ENCODE results near the gene MAT2B. TPM values are rescaled to one million over a fixed set of nuclear protein-coding genes. Genes with fewer than 3 reads are reported as not detected.

The MAT2B gene
- total and polyA plus RNA-seq, 2 of the 8 experiments (the other 6 are each of a cell fraction or from before 2014, with no cell fraction given) = 33.9 to 65.2 TPM

DNA sequence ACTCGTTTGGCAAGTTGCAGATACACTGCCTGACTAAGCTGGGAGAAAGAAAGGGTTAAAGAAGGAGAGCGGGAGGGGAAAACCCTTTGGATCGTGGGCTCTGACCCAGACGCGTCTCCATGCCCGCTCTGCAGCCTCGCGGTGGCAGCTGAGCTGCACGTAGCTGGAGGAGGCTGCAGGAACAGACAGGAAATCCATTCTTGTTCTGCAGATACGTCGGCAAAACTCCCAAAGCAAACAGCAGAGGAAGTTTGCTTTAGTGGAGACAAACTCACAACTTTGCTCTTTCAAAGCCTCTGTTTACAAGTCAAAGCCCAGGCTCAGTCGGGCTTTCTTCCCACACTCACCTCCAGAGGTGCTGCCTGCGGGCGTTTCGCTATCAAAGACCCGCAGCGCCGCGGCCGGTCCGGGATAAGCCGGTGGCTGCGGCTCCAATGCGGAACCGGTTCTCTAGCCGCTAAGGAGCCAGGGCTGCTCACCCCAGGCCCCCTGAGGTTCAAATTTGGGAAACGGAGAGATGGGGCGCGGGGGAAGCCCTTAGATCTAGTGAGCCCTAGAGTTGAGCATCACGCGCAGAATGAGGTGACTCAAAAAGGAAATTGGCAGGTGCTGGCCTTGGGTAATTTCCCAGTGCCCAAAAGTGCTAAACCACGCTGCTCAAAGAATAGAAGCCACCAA is 60.7 kb downstream of the MAT2B start:
- Histone ChIP-seq H4K91ac (replicated peaks; ENCODE audit: insufficient read length, low read length) (no peak overlapping the region), H3K27me3 (replicated peaks in 1 of 4; ENCODE audit: control insufficient read depth in 3 of 4, extremely low read depth in 1 of 4, insufficient read depth in 3 of 4, low read length in 3 of 4) (peaks cover 0 to 20% (median 14%) of the 10 kb centered on the region in 4 experiments; a peak in 4 of 7 replicates), H3K27ac (ENCODE audit: low read depth, low read length) (no peak overlapping the region), H2BK15ac (ENCODE audit: low read length) (no peak overlapping the region), H3K4me3 (ENCODE audit: extremely low read depth in 1 of 4, insufficient read depth in 2 of 4, low read depth in 3 of 4, low read length in 4 of 4) (peak overlapping the region; percentile 28 to 60 (median 52); a peak in 7 of 8 replicates), H2BK5ac (ENCODE audit: low read depth, low read length) (0 out of 2 replicates have a peak overlapping the region, but pooled peaks have one; percentile 4), H3K14ac (ENCODE audit: insufficient read length) (no peak overlapping the region), H3K79me1 (ENCODE audit: low read depth, low read length) (no peaks in the 10 kb centered on the region), H2BK20ac (ENCODE audit: low read length) (no peak overlapping the region), H3K56ac (replicated peaks; ENCODE audit: insufficient read length, low read depth, low read length) (no peak overlapping the region), H3K79me2 (ENCODE audit: control insufficient read depth in 1 of 2, insufficient read depth in 2 of 2, low read length in 2 of 2) (no peaks in the 10 kb centered on the region), H4K8ac (ENCODE audit: extremely low read depth, insufficient read depth, low read length) (no peak overlapping the region), H4K20me1 (replicated peaks in 1 of 2; ENCODE audit: control insufficient read depth in 1 of 2, insufficient read depth in 2 of 2, low read length in 2 of 2) (no peaks in the 10 kb centered on the region), H3K18ac (ENCODE audit: extremely low read depth, low read length) (no peak overlapping the region; the same call in none of the 2 replicates), H3K36me3 (ENCODE audit: control insufficient read depth in 2 of 4, insufficient read depth in 4 of 4, low read length in 3 of 4) (no peaks in the 10 kb centered on the region), H2BK12ac (ENCODE audit: low read depth, low read length) (peak overlapping the region; percentile 55; the same call in 1 of the 2 replicates), H3K9ac (replicated peaks in 1 of 4; ENCODE audit: extremely low read depth in 1 of 4, low read depth in 3 of 4, low read length in 3 of 4) (no peak overlapping the region), H3K9me3 (ENCODE audit: insufficient read depth in 2 of 2, low read depth in 1 of 2, low read length in 1 of 2) (no peaks in the 10 kb centered on the region), H3K23me2 (ENCODE audit: low read depth, low read length) (peaks cover 5% of the 10 kb centered on the region), H3K4ac (replicated peaks; ENCODE audit: insufficient read length, low read depth, low read length) (no peak overlapping the region), H3K4me2 (ENCODE audit: insufficient read depth in 1 of 2, low read depth in 2 of 2, low read length in 2 of 2) (peak overlapping the region; percentile 93 to 96), H3K23ac (ENCODE audit: insufficient read length) (no peak overlapping the region), H4K5ac (ENCODE audit: insufficient read length, low read depth, low read length) (no peak overlapping the region), H2BK120ac (replicated peaks; ENCODE audit: low read depth, low read length) (no peak overlapping the region), H2AFZ (ENCODE audit: low read length) (0 out of 2 replicates have a peak overlapping the region, but pooled peaks have one; percentile 8), H2AK5ac (ENCODE audit: low read depth, low read length) (no peak overlapping the region), H3K4me1 (replicated peaks in 1 of 4; ENCODE audit: control insufficient read depth in 3 of 4, insufficient read depth in 4 of 4, low read length in 3 of 4) (peaks cover 11 to 25% (median 18%) of the 10 kb centered on the region in 4 experiments; a peak in 6 of 7 replicates)
- whole genome bisulfite sequencing, 2 experiments (ENCODE audit: extremely low coverage in 1 of 2, insufficient coverage in 1 of 2, insufficient read length in 1 of 2, insufficient replicate concordance in 2 of 2, low coverage in 1 of 2, low lambda C conversion rate in 2 of 2, missing lambda C conversion rate in 1 of 2) = 3% methylated on average over 32 of the region's 32 CpGs; no CpG with 5 or more reads in 1 of the 2 experiments
- DNase-seq (ENCODE audit: low read depth in 1 of 2, low spot score in 2 of 2) (peak in 1 of 2 experiments; percentile 78), FAIRE-seq (no peak)
- ChIA-PET POLR2A (ENCODE audit: partially characterized antibody) (interaction anchor here (0.5 to 1.0 kb wide), 3 partner anchors 30 to 213 kb away, joined by 3 to 4 read pairs (median 4); no protein-coding TSS in a partner anchor), CTCF (ENCODE audit: partially characterized antibody) (interaction anchor here (0.6 to 5.2 kb wide), 15 partner anchors 10 to 938 kb away, joined by 3 to 27 read pairs (median 6); no protein-coding TSS in a partner anchor)
- 0 out of 4 replicates have a peak, but pooled peaks of 1 of the 2 experiments have one; percentile 74 for TF ChIP-seq HDAC2 (IDR thresholded peaks at IDR 0.05; ENCODE audit: borderline replicate concordance in 1 of 2, low read depth in 2 of 2, low read length in 2 of 2)
- peak; percentile 76 for TF ChIP-seq CTBP2 (IDR thresholded peaks at IDR 0.05; ENCODE audit: borderline replicate concordance, insufficient read depth, insufficient read length, low read length)
- 0 out of 4 replicates have a peak, but pooled peaks of 1 of the 2 experiments have one; percentile 1 for TF ChIP-seq RAD21 (IDR thresholded peaks at IDR 0.05 in 1 of 2, conservative IDR thresholded peaks at IDR 0.05 in 1 of 2; ENCODE audit: low read depth in 2 of 2, low read length in 2 of 2)
- no peak for TF ChIP-seq CHD2 (IDR thresholded peaks at IDR 0.05; ENCODE audit: low read length)
- no peak for TF ChIP-seq RFX5 (IDR thresholded peaks at IDR 0.05; ENCODE audit: borderline replicate concordance, low read depth, low read length)
- TF ChIP-seq GTF2F1 (IDR thresholded peaks at IDR 0.05; ENCODE audit: borderline replicate concordance, low read depth, low read length) = no peak
